Muscle layer of colon (tissue), 2 donors: Measurements from ENCODE around the gene MPHOSPH9.

Experiments
- H3K27ac ChIP-seq: one replicate; pipeline ENCODE4 v1.7.0; 2013; ENCODE audit warnings: low read depth, mild to moderate bottlenecking, low read length, moderate library complexity
- H3K27me3 ChIP-seq, 2 donors: one replicate each; pipeline ENCODE4 v1.7.0; 2013; ENCODE audit warnings: low read length in 2 of 2, mild to moderate bottlenecking in 2 of 2; ENCODE audit not compliant: insufficient read depth in 2 of 2, control insufficient read depth in 1 of 2
- H3K36me3 ChIP-seq: one replicate; pipeline ENCODE4 v1.7.0; 2013; ENCODE audit warnings: mild to moderate bottlenecking, low read length; ENCODE audit not compliant: insufficient read depth
- H3K4me1 ChIP-seq: one replicate; pipeline ENCODE4 v1.7.0; 2013; ENCODE audit warnings: mild to moderate bottlenecking, low read length; ENCODE audit not compliant: insufficient read depth
- H3K4me3 ChIP-seq, 2 donors: one replicate each; pipeline ENCODE4 v1.7.0; 2013; ENCODE audit warnings: low read length in 2 of 2, low read depth in 1 of 2, mild to moderate bottlenecking in 1 of 2, moderate library complexity in 1 of 2
- H3K9ac ChIP-seq: one replicate; pipeline ENCODE4 v1.7.0; 2013; ENCODE audit warnings: low read length
- H3K9me3 ChIP-seq: one replicate; pipeline ENCODE4 v1.7.0; 2013; ENCODE audit warnings: mild to moderate bottlenecking, low read length
- donor health status: abdominal sarcoma.
- donor health status: Adenocarcinoma of cecum.

MPHOSPH9 gene

GRCh38 chr12:123232807-123233504, at the start of gene MPHOSPH9, which contains the start of gene MTRFR:
Gene MPHOSPH9 (minus strand): TSS chr12:123233141. CDS start chr12:123230364, 2,777 bp downstream.
Gene MTRFR (plus strand): TSS chr12:123233436. CDS start chr12:123253675, 20,239 bp downstream.
- Histone ChIP-seq H3K27ac (peak within 1 kb of the TSS; percentile 94), H3K27me3 (no peaks in the 10 kb centered on the region), H3K4me1 (peaks cover 28% of the 10 kb centered on the region), H3K4me3 (peak within 1 kb of the TSS; percentile 91 to 96), H3K36me3 (peaks cover 4% of the 10 kb centered on the region), H3K9me3 (no peaks in the 10 kb centered on the region), H3K9ac (peak within 1 kb of the TSS; percentile 96)

- no peaks in the 10 kb centered on the region for H3K9me3 ChIP-seq
- no peak overlapping the region for H3K9ac ChIP-seq
- H3K27me3 ChIP-seq, result no peaks in the 10 kb centered on the region
- H3K36me3 ChIP-seq, result no peaks in the 10 kb centered on the region
- no peaks in the 10 kb centered on the region for H3K4me1 ChIP-seq
- H3K4me3 ChIP-seq, result no peak overlapping the region
- H3K27ac ChIP-seq, result no peak overlapping the region
Measured at GRCh38 chr12:123282111-123282510, 49.2 kb upstream of the MPHOSPH9 start.

- H3K9ac ChIP-seq, result no peak overlapping the region
- H3K27me3 ChIP-seq, result no peaks in the 10 kb centered on the region
- H3K9me3 ChIP-seq, result no peaks in the 10 kb centered on the region
- no peaks in the 10 kb centered on the region for H3K4me1 ChIP-seq
- H3K27ac ChIP-seq, result no peak overlapping the region
- no peaks in the 10 kb centered on the region for H3K36me3 ChIP-seq
- no peak overlapping the region for H3K4me3 ChIP-seq
Measured at GRCh38 chr12:123280971-123281370, 48.0 kb upstream of the MPHOSPH9 start.

GRCh38 chr12:123278101-123278627, 45.2 kb upstream of the MPHOSPH9 start:
- no peak overlapping the region for H3K9ac ChIP-seq
- no peak overlapping the region for H3K4me3 ChIP-seq
- H3K9me3 ChIP-seq, result no peaks in the 10 kb centered on the region
- no peak overlapping the region for H3K27ac ChIP-seq
- H3K27me3 ChIP-seq, result no peaks in the 10 kb centered on the region
- no peaks in the 10 kb centered on the region for H3K36me3 ChIP-seq
- no peaks in the 10 kb centered on the region for H3K4me1 ChIP-seq

- Histone ChIP-seq H3K4me3 (no peak overlapping the region), H3K9me3 (no peaks in the 10 kb centered on the region), H3K27ac (no peak overlapping the region), H3K36me3 (no peaks in the 10 kb centered on the region), H3K4me1 (peaks cover 26% of the 10 kb centered on the region), H3K27me3 (no peaks in the 10 kb centered on the region), H3K9ac (no peak overlapping the region)
Measured at GRCh38 chr12:123273166-123273565, 40.2 kb upstream of the MPHOSPH9 start.

- Histone ChIP-seq H3K4me1 (peaks cover 31% of the 10 kb centered on the region), H3K9me3 (no peaks in the 10 kb centered on the region), H3K27me3 (no peaks in the 10 kb centered on the region), H3K4me3 (peak overlapping the region in 1 of 2 donors; percentile 50), H3K27ac (peak overlapping the region; percentile 88), H3K36me3 (no peaks in the 10 kb centered on the region), H3K9ac (no peak overlapping the region)
Measured at GRCh38 chr12:123271001-123271668, 38.2 kb upstream of the MPHOSPH9 start.

- H3K27ac ChIP-seq, result peak overlapping the region; percentile 88
- H3K4me3 ChIP-seq, result peak overlapping the region; percentile 50 to 66
- H3K9me3 ChIP-seq, result no peaks in the 10 kb centered on the region
- H3K4me1 ChIP-seq, result peaks cover 31% of the 10 kb centered on the region
- H3K27me3 ChIP-seq, result no peaks in the 10 kb centered on the region
- H3K9ac ChIP-seq, result peak overlapping the region; percentile 58
- H3K36me3 ChIP-seq, result no peaks in the 10 kb centered on the region
Measured at GRCh38 chr12:123270214-123271000, 37.5 kb upstream of the MPHOSPH9 start.

GRCh38 chr12:123269896-123270213, 36.9 kb upstream of the MPHOSPH9 start:
- H3K4me1 ChIP-seq, result peaks cover 31% of the 10 kb centered on the region
- H3K9ac ChIP-seq, result peak overlapping the region; percentile 58
- peak overlapping the region; percentile 88 for H3K27ac ChIP-seq
- no peaks in the 10 kb centered on the region for H3K9me3 ChIP-seq
- no peaks in the 10 kb centered on the region for H3K27me3 ChIP-seq
- peaks cover 4% of the 10 kb centered on the region for H3K36me3 ChIP-seq
- peak overlapping the region; percentile 50 to 66 for H3K4me3 ChIP-seq

GRCh38 chr12:123269395-123269892, 36.5 kb upstream of the MPHOSPH9 start:
- H3K4me3 ChIP-seq, result peak overlapping the region; percentile 50 to 66
- H3K36me3 ChIP-seq, result peaks cover 8% of the 10 kb centered on the region
- peaks cover 31% of the 10 kb centered on the region for H3K4me1 ChIP-seq
- peak overlapping the region; percentile 88 for H3K27ac ChIP-seq
- no peaks in the 10 kb centered on the region for H3K27me3 ChIP-seq
- no peaks in the 10 kb centered on the region for H3K9me3 ChIP-seq
- peak overlapping the region; percentile 58 for H3K9ac ChIP-seq

- no peaks in the 10 kb centered on the region for H3K9me3 ChIP-seq
- H3K4me3 ChIP-seq, result peak overlapping the region in 1 of 2 donors; percentile 50
- H3K36me3 ChIP-seq, result peaks cover 8% of the 10 kb centered on the region
- peak overlapping the region; percentile 88 for H3K27ac ChIP-seq
- peaks cover 31% of the 10 kb centered on the region for H3K4me1 ChIP-seq
- H3K9ac ChIP-seq, result no peak overlapping the region
- no peaks in the 10 kb centered on the region for H3K27me3 ChIP-seq
Measured at GRCh38 chr12:123268850-123269249, 35.9 kb upstream of the MPHOSPH9 start.
